ENCODE results near the gene TAF11L4. TPM values are rescaled to one million over a fixed set of nuclear protein-coding genes. Genes with fewer than 3 reads are reported as not detected.
"Not testable (repeated sequence)": the region's sequence is repeated elsewhere in the genome, so short reads cannot be mapped to it uniquely, and the experiment has no call there.

The TAF11L4 gene
- total RNA-seq (not detected), polyA plus RNA-seq (not detected)

- DNase-seq, result not testable (repeated sequence)
Measured at GRCh38 chr5:17521501-17521900, at the start of gene TAF11L4. Gene TAF11L4 (plus strand): TSS chr5:17521801.

GRCh38 chr5:17475064-17475463 lies 46.5 kb upstream of the TAF11L4 start:
- H3K27me3 ChIP-seq (ENCODE audit: control insufficient read depth, insufficient read depth, low read length); H3K36me3 Mint-ChIP-seq; H3K36me3 ChIP-seq (ENCODE audit: control insufficient read depth, insufficient read depth, low read length); H3K27me3 Mint-ChIP-seq; H3K9me3 ChIP-seq (ENCODE audit: control insufficient read depth in 2 of 2, low read length in 2 of 2); ATAC-seq (ENCODE audit: low read depth in 2 of 2); H3K4me3 ChIP-seq (ENCODE audit: low read depth, low read length); H3K27ac Mint-ChIP-seq; H3K4me1 Mint-ChIP-seq; H3K4me3 Mint-ChIP-seq; H3K4me1 ChIP-seq (ENCODE audit: control insufficient read depth, insufficient read depth, low read length, poor library complexity, severe bottlenecking); DNase-seq; H3K27ac ChIP-seq (ENCODE audit: insufficient read depth, low read length, poor library complexity, severe bottlenecking): not testable (repeated sequence)
- peaks cover 1 to 17% (median 5%) of the 10 kb centered on the region in 7 donors for H3K9me3 Mint-ChIP-seq

More at GRCh38 chr5:17521501-17521900, at the start of gene TAF11L4:
- H3K27me3 Mint-ChIP-seq; H3K4me3 Mint-ChIP-seq; H3K27ac Mint-ChIP-seq; H3K36me3 Mint-ChIP-seq; H3K9me3 ChIP-seq (ENCODE audit: control insufficient read depth in 2 of 2, low read length in 2 of 2); ATAC-seq (ENCODE audit: low read depth in 2 of 2); H3K36me3 ChIP-seq (ENCODE audit: control insufficient read depth, insufficient read depth, low read length); H3K27me3 ChIP-seq (ENCODE audit: control insufficient read depth, insufficient read depth, low read length); H3K4me1 Mint-ChIP-seq; H3K9me3 Mint-ChIP-seq; H3K4me1 ChIP-seq (ENCODE audit: control insufficient read depth, insufficient read depth, low read length, poor library complexity, severe bottlenecking); H3K4me3 ChIP-seq (ENCODE audit: low read depth, low read length); H3K27ac ChIP-seq (ENCODE audit: insufficient read depth, low read length, poor library complexity, severe bottlenecking): not testable (repeated sequence)

GRCh38 chr5:17477043-17477442 lies 44.6 kb upstream of the TAF11L4 start:
- Histone ChIP-seq H3K36me3 (ENCODE audit: control insufficient read depth, insufficient read depth, low read length) (no peaks in the 10 kb centered on the region), H3K9me3 (ENCODE audit: control insufficient read depth in 2 of 2, low read length in 2 of 2) (no peaks in the 10 kb centered on the region), H3K27ac (ENCODE audit: insufficient read depth, low read length, poor library complexity, severe bottlenecking) (no peak overlapping the region), H3K4me1 (ENCODE audit: control insufficient read depth, insufficient read depth, low read length, poor library complexity, severe bottlenecking) (no peaks in the 10 kb centered on the region), H3K27me3 (ENCODE audit: control insufficient read depth, insufficient read depth, low read length) (no peaks in the 10 kb centered on the region), H3K4me3 (ENCODE audit: low read depth, low read length) (no peak overlapping the region)
- DNase-seq, result no peak
- no peak overlapping the region for H3K4me3 Mint-ChIP-seq
- H3K4me1 Mint-ChIP-seq, result no peaks in the 10 kb centered on the region
- H3K27ac Mint-ChIP-seq, result no peak overlapping the region
- peaks cover 0 to 14% (median 5%) of the 10 kb centered on the region in 7 donors for H3K9me3 Mint-ChIP-seq
- no peaks in the 10 kb centered on the region for H3K36me3 Mint-ChIP-seq
- no peaks in the 10 kb centered on the region for H3K27me3 Mint-ChIP-seq
- ATAC-seq (ENCODE audit: low read depth in 2 of 2), result no peak

- peaks cover 0 to 11% (median 2%) of the 10 kb centered on the region in 7 donors for H3K9me3 Mint-ChIP-seq
- H3K27me3 ChIP-seq (ENCODE audit: control insufficient read depth, insufficient read depth, low read length), result no peaks in the 10 kb centered on the region
- H3K9me3 ChIP-seq (ENCODE audit: control insufficient read depth in 2 of 2, low read length in 2 of 2), result no peaks in the 10 kb centered on the region
- no peaks in the 10 kb centered on the region for H3K36me3 ChIP-seq (ENCODE audit: control insufficient read depth, insufficient read depth, low read length)
- H3K4me3 Mint-ChIP-seq, result no peak overlapping the region
- H3K27me3 Mint-ChIP-seq, result no peaks in the 10 kb centered on the region
- no peak for DNase-seq
- no peaks in the 10 kb centered on the region for H3K4me1 ChIP-seq (ENCODE audit: control insufficient read depth, insufficient read depth, low read length, poor library complexity, severe bottlenecking)
- H3K4me1 Mint-ChIP-seq, result no peaks in the 10 kb centered on the region
- no peaks in the 10 kb centered on the region for H3K36me3 Mint-ChIP-seq
- H3K27ac ChIP-seq (ENCODE audit: insufficient read depth, low read length, poor library complexity, severe bottlenecking), result no peak overlapping the region
- no peak for ATAC-seq (ENCODE audit: low read depth in 2 of 2)
- no peak overlapping the region for H3K4me3 ChIP-seq (ENCODE audit: low read depth, low read length)
- no peak overlapping the region for H3K27ac Mint-ChIP-seq
Measured at GRCh38 chr5:17477573-17478265, 43.9 kb upstream of the TAF11L4 start.

- Mint-ChIP-seq H3K4me3 (no peak overlapping the region), H3K36me3 (no peaks in the 10 kb centered on the region), H3K27me3 (no peaks in the 10 kb centered on the region), H3K9me3 (peaks cover 0 to 6% (median 2%) of the 10 kb centered on the region in 7 donors), H3K27ac (no peak overlapping the region), H3K4me1 (no peaks in the 10 kb centered on the region)
- ATAC-seq (ENCODE audit: low read depth in 2 of 2) (no peak), DNase-seq (no peak)
- Histone ChIP-seq H3K9me3 (ENCODE audit: control insufficient read depth in 2 of 2, low read length in 2 of 2) (no peaks in the 10 kb centered on the region), H3K36me3 (ENCODE audit: control insufficient read depth, insufficient read depth, low read length) (no peaks in the 10 kb centered on the region), H3K27me3 (ENCODE audit: control insufficient read depth, insufficient read depth, low read length) (no peaks in the 10 kb centered on the region), H3K27ac (ENCODE audit: insufficient read depth, low read length, poor library complexity, severe bottlenecking) (no peak overlapping the region), H3K4me3 (ENCODE audit: low read depth, low read length) (no peak overlapping the region), H3K4me1 (ENCODE audit: control insufficient read depth, insufficient read depth, low read length, poor library complexity, severe bottlenecking) (no peaks in the 10 kb centered on the region)
Measured at GRCh38 chr5:17481378-17481777, 40.2 kb upstream of the TAF11L4 start.

GRCh38 chr5:17482790-17483189 lies 38.8 kb upstream of the TAF11L4 start:
- ATAC-seq (ENCODE audit: low read depth in 2 of 2), result no peak

GRCh38 chr5:17486464-17487173 lies 35.0 kb upstream of the TAF11L4 start:
- not testable (repeated sequence) for H3K4me1 Mint-ChIP-seq; H3K36me3 ChIP-seq (ENCODE audit: control insufficient read depth, insufficient read depth, low read length); DNase-seq; H3K36me3 Mint-ChIP-seq; H3K27ac ChIP-seq (ENCODE audit: insufficient read depth, low read length, poor library complexity, severe bottlenecking); H3K9me3 ChIP-seq (ENCODE audit: control insufficient read depth in 2 of 2, low read length in 2 of 2); H3K4me3 Mint-ChIP-seq; H3K27ac Mint-ChIP-seq; ATAC-seq (ENCODE audit: low read depth in 2 of 2); H3K27me3 Mint-ChIP-seq; H3K4me1 ChIP-seq (ENCODE audit: control insufficient read depth, insufficient read depth, low read length, poor library complexity, severe bottlenecking); H3K4me3 ChIP-seq (ENCODE audit: low read depth, low read length); H3K27me3 ChIP-seq (ENCODE audit: control insufficient read depth, insufficient read depth, low read length)
- H3K9me3 Mint-ChIP-seq, result peaks cover 0 to 13% (median 2%) of the 10 kb centered on the region in 7 donors

More at GRCh38 chr5:17482790-17483189, 38.8 kb upstream of the TAF11L4 start:
- DNase-seq, result no peak
- Mint-ChIP-seq H3K27ac (no peak overlapping the region), H3K9me3 (peaks cover 0 to 9% (median 2%) of the 10 kb centered on the region in 7 donors), H3K4me3 (no peak overlapping the region), H3K27me3 (no peaks in the 10 kb centered on the region), H3K36me3 (no peaks in the 10 kb centered on the region), H3K4me1 (no peaks in the 10 kb centered on the region)
- Histone ChIP-seq H3K4me1 (ENCODE audit: control insufficient read depth, insufficient read depth, low read length, poor library complexity, severe bottlenecking) (no peaks in the 10 kb centered on the region), H3K9me3 (ENCODE audit: control insufficient read depth in 2 of 2, low read length in 2 of 2) (no peaks in the 10 kb centered on the region), H3K4me3 (ENCODE audit: low read depth, low read length) (no peak overlapping the region), H3K27ac (ENCODE audit: insufficient read depth, low read length, poor library complexity, severe bottlenecking) (no peak overlapping the region), H3K27me3 (ENCODE audit: control insufficient read depth, insufficient read depth, low read length) (no peaks in the 10 kb centered on the region), H3K36me3 (ENCODE audit: control insufficient read depth, insufficient read depth, low read length) (no peaks in the 10 kb centered on the region)

- Mint-ChIP-seq H3K27ac (no peak overlapping the region), H3K9me3 (peaks cover 0 to 13% (median 2%) of the 10 kb centered on the region in 7 donors), H3K27me3 (no peaks in the 10 kb centered on the region), H3K36me3 (no peaks in the 10 kb centered on the region), H3K4me1 (no peaks in the 10 kb centered on the region), H3K4me3 (no peak overlapping the region)
- H3K36me3 ChIP-seq (ENCODE audit: control insufficient read depth, insufficient read depth, low read length), result no peaks in the 10 kb centered on the region
- H3K4me3 ChIP-seq (ENCODE audit: low read depth, low read length), result no peak overlapping the region
- DNase-seq (no peak), ATAC-seq (ENCODE audit: low read depth in 2 of 2) (no peak)
- no peak overlapping the region for H3K27ac ChIP-seq (ENCODE audit: insufficient read depth, low read length, poor library complexity, severe bottlenecking)
- H3K9me3 ChIP-seq (ENCODE audit: control insufficient read depth in 2 of 2, low read length in 2 of 2), result peaks cover 0 to 4% of the 10 kb centered on the region in 2 experiments
- H3K27me3 ChIP-seq (ENCODE audit: control insufficient read depth, insufficient read depth, low read length), result no peaks in the 10 kb centered on the region
- H3K4me1 ChIP-seq (ENCODE audit: control insufficient read depth, insufficient read depth, low read length, poor library complexity, severe bottlenecking), result no peaks in the 10 kb centered on the region
Measured at GRCh38 chr5:17487174-17487512, 34.5 kb upstream of the TAF11L4 start.
